Subcutaneous adipose tissue (tissue), 4 donors: ENCODE measurements around the gene DPP6. TPM values are rescaled to one million over a fixed set of nuclear protein-coding genes. Genes with fewer than 3 reads are reported as not detected.

ENCODE experiments used
- total RNA-seq, 4 donors: library from RNA; depleted of rRNA; stranded (reverse); fragments of >200 nt; gene quantifications; one replicate each; pipeline ENCODE4 v1.1.0, GENCODE V29; 2016
- TF ChIP-seq, protein P1 (sequence below): fragments of 450-650 bp; IDR thresholded peaks from one replicate; pipeline ENCODE4 v1.5.1; 2016; ENCODE audit warnings: low read depth, mild to moderate bottlenecking, control low read depth, antibody characterized with exemption, moderate library complexity

Gene DPP6
- total RNA-seq, 4 donors from 2014 or later = 0.19 to 2.0 (median 0.85) TPM; not detected in 1

DNA sequence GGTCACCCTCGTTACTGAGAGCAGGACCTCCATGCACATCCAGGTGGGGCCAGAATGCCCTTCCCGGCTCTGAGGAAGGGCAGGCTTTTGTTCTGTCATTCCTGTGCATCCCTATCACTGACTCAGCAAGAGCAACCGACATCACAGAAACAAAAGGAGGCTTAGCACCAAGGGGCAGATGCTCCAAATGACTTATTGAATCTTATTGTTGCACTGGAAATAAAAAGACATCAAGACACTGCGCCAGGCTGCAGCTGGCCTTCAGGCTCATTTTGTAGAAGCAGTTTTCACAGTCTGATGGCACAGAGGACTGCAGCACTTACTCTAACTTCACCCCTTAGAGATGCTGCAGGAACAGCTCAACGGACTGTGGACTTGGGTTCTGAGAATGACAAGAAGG is 824.3 kb downstream of the DPP6 start:
- TF ChIP-seq, protein P1, sequence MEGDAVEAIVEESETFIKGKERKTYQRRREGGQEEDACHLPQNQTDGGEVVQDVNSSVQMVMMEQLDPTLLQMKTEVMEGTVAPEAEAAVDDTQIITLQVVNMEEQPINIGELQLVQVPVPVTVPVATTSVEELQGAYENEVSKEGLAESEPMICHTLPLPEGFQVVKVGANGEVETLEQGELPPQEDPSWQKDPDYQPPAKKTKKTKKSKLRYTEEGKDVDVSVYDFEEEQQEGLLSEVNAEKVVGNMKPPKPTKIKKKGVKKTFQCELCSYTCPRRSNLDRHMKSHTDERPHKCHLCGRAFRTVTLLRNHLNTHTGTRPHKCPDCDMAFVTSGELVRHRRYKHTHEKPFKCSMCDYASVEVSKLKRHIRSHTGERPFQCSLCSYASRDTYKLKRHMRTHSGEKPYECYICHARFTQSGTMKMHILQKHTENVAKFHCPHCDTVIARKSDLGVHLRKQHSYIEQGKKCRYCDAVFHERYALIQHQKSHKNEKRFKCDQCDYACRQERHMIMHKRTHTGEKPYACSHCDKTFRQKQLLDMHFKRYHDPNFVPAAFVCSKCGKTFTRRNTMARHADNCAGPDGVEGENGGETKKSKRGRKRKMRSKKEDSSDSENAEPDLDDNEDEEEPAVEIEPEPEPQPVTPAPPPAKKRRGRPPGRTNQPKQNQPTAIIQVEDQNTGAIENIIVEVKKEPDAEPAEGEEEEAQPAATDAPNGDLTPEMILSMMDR = no peak

DNA sequence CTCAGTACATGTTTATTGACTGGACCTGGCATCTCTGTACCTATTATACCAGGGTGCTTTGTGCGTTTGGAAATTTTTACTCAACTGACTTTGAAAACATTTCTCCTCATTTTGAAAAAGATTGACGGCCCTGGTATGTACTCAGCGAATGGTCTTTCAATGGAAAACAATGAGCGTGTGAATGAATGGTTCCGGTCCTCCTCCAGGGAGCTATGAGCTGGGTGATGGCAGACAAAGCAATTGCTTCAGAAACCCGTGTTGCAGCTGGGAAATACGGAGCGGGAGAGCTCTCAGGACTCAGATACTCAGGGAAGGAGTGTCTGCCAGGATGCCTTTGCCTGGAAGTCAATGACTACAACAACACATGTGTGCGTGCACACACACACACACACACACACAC is 824.8 kb downstream of the DPP6 start:
- TF ChIP-seq, protein P1 = no peak

DNA sequence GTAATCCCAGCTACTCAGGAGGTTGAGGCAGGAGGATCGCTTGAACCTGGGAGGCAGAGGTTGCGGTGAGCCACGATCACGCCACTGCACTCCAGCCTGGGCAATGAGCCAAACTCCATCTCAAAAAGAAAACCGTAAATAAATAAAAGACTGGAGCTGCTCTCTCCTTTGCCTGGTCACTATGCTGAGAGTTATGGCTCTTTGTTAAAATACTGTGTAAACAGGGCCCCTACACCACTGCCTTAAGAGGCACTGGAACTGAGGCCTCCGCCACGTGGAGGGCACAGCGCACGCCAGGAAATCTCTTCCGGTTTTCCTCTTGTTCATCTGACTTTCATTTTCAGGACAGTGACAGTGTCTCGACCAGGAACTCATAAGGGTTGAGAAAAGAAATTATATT is 827.4 kb downstream of the DPP6 start:
- TF ChIP-seq, protein P1 = no peak

DNA sequence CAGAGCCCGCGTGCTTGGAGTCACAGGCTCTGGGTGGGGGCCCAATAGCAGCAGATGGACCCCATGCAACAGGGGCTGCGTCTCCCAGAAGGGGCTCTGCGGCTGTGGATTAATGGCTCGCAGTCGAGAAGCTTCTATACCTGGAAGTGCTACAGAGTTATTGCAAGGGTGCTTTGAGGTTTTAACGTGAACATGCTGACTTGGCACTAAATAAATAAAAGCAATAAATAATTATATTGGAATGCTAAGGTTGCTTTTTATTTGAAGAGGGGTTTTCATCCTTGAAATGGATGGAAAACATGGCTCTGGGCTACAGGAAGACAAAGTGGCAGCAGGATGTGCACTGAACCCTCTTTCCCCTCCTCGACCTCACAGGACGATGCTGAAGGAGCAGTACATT is 828.3 kb downstream of the DPP6 start:
- TF ChIP-seq, protein P1 = no peak

DNA sequence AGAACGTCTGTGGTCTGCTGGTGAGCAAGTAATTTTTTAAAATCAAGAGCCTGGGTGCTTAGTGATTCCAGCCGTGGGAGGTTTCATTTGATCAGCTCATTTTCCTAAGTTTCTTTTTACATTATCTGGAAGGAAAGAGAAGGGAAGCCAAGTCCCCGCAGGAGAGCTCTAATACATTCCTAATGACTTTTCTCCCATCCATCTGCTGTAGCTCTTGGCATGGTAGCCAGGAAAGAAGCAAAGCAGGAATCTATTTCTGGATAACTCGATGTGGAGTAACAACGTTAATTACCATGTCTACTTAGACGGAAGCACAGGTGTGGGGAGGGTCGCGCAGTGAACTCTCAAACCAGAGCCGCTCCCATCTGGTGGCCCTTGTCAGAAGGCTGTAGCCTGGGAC is 828.8 kb downstream of the DPP6 start:
- TF ChIP-seq, protein P1 = no peak

DNA sequence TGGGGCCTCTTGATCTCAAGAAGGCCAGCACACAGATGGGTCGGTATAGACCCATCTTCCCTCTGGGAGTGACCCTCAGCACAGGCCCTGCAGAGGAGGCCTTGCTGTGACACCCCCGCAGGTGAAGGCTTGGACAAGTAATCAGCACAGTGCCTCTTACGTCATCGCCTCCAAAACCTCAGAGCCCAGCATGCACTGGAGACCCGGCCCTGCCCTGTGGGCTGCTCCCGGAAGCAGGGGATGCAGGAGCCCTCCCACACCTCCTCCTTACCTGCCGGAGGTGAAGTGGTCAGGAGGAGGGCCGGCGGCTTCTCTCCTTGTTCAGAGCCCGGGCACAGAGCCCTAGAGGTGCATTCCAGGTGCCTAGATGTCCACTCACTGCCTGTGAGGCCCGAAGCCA is 829.3 kb downstream of the DPP6 start:
- TF ChIP-seq, protein P1 = no peak

DNA sequence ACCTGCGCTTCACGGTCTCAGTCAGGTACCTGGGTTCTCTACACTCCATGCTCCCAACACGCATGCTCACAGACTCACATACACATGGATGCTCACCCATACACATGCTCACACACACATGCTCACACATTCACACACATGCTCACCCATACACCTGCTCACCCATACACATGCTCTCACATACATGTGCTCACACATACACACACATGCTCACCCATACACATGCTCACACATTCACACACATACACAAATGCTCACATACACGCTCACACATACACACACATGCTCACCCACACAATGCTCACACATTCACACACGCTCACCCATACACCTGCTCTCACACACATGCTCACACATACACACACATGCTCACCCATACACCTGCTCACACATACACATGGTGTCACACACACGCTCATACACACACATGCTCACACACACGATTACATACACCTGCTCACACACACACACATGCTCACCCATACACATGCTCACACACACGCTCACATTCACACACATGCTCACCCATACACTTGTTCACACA is 830.8 kb downstream of the DPP6 start:
- TF ChIP-seq, protein P1 = no peak
